Stomach (tissue), 9 donors: ENCODE results near the gene KSR2. TPM values are rescaled to one million over a fixed set of nuclear protein-coding genes. Genes with fewer than 3 reads are reported as not detected.
A peak's percentile ranks its signal among the peaks of the same experiment; 100 is the strongest.

Experiments used
- DNase-seq, 2 donors: peaks; one replicate each; pipeline versions ENCODE4 v3.0.0 to v3.0.0-alpha.2; 2013 to 2019
- H3K27ac ChIP-seq, 5 donors: fragments of 200-600 bp in 4 of 5; sonication (generic) in 4 of 5; one replicate each; pipeline ENCODE4 v1.5.1; 2013 to 2019; ENCODE audit warnings: mild to moderate bottlenecking in 1 of 5, moderate library complexity in 1 of 5
- H3K27me3 ChIP-seq, 3 donors: fragments of 200-600 bp; sonication (generic); one replicate each; pipeline ENCODE4 v1.5.1; 2017 to 2019; ENCODE audit warnings: mixed run types in 1 of 3
- H3K36me3 ChIP-seq, 4 donors: fragments of 200-600 bp; sonication (generic); 1 replicate in 3 of 4; 2 replicates in 1 of 4; pipeline ENCODE4 v1.5.1; 2016 to 2019
- H3K4me1 ChIP-seq, 4 donors: fragments of 200-600 bp; sonication (generic); one replicate each; pipeline ENCODE4 v1.5.1; 2016 to 2019
- H3K4me3 ChIP-seq, 4 donors: fragments of 200-600 bp; sonication (generic) in 3 of 4; one replicate each; pipeline ENCODE4 v1.5.1; 2016 to 2019; ENCODE audit warnings: mild to moderate bottlenecking in 1 of 4
- H3K9me3 ChIP-seq, 4 donors: fragments of 200-600 bp; sonication (generic); one replicate each; pipeline ENCODE4 v1.5.1; 2016 to 2019
- CTCF ChIP-seq, 7 experiments: fragments of 450-650 bp in 4 of 7; fragments of 200-600 bp in 3 of 7; sonication (generic) in 3 of 7; IDR thresholded peaks; one replicate each; pipeline ENCODE4 v1.5.1; 2016 to 2019; ENCODE audit warnings: antibody characterized with exemption in 7 of 7, control low read depth in 2 of 7, mild to moderate bottlenecking in 1 of 7
- EP300 ChIP-seq: sonication (generic); formaldehyde crosslinking; IDR thresholded peaks from one replicate; pipeline ENCODE4 v1.6.1; 2017; ENCODE audit warnings: antibody characterized with exemption
- POLR2A ChIP-seq, 4 donors: fragments of 450-650 bp; IDR thresholded peaks; one replicate each; pipeline ENCODE4 v1.6.1; 2016; ENCODE audit warnings: antibody characterized with exemption in 4 of 4, control low read depth in 2 of 4, mild to moderate bottlenecking in 1 of 4, moderate library complexity in 1 of 4
- POLR2AphosphoS5 ChIP-seq, 3 donors: sonication (generic); formaldehyde crosslinking; IDR thresholded peaks; one replicate each; pipeline ENCODE4 v1.6.1; 2016; ENCODE audit warnings: antibody characterized with exemption in 3 of 3
- WGBS, 5 donors: extraction: QIAGEN DNeasy Blood & Tissue Kit in 3 of 5; methylation state at CpG; one replicate each; pipeline versions ENCODE4 v1.1.5 to v1.1.7; 2013 to 2018; 5-methylcytosine and 5-hydroxymethylcytosine counted together
- intact Hi-C: fragments of 100-400 bp; cut with DNase I; formaldehyde crosslinking; loops from one replicate; pipeline ENCODE4 v1.15.1; 2023; ENCODE audit warnings: low total_unique reads
- polyA plus RNA-seq, 3 donors: library from polyadenylated mRNA; stranded (reverse); fragments of 200-250 nt; gene quantifications; one replicate each; pipeline ENCODE4 v1.2.3, GENCODE V29; 2013
- total RNA-seq, 5 donors: library from RNA; depleted of rRNA; stranded (reverse); fragments of >200 nt; gene quantifications; one replicate each; pipeline versions ENCODE4 v1.1.0 to v1.2.3, GENCODE V29; 2014 to 2016
- donor health status: healthy with polysubstance abuse.
- donor health status: Bipolar disorder and iron deficiency.
- donor health status: healthy.

KSR2 gene
- total and polyA plus RNA-seq, 8 donors, result 0.03 to 1.4 (median 0.26) TPM; not detected in 2

- TF ChIP-seq EP300, result no peak
- TF ChIP-seq POLR2AphosphoS5 (IDR thresholded peaks at IDR 0.05), result no peak
- no peak for TF ChIP-seq CTCF (IDR thresholded peaks at IDR 0.05)
- no peak for TF ChIP-seq POLR2A (IDR thresholded peaks at IDR 0.05)
- no peaks in the 10 kb centered on the region for H3K36me3 ChIP-seq
- intact Hi-C loops, result no loop called here
- no peak overlapping the region for H3K27ac ChIP-seq
- no peak overlapping the region for H3K4me3 ChIP-seq
- no peaks in the 10 kb centered on the region for H3K27me3 ChIP-seq
- peak in 1 of 2 donors; percentile 11 for DNase-seq
- H3K9me3 ChIP-seq, result peaks cover 0 to 6% (median 5%) of the 10 kb centered on the region in 4 donors
- no peaks in the 10 kb centered on the region for H3K4me1 ChIP-seq
- 65 to 76% (median 70%) methylated on average over 12 of the region's 12 CpGs for WGBS, 5 donors
These were observed 148.4 kb downstream of the KSR2 start for GRCh38 chr12:117820216-117820907.

DNA sequence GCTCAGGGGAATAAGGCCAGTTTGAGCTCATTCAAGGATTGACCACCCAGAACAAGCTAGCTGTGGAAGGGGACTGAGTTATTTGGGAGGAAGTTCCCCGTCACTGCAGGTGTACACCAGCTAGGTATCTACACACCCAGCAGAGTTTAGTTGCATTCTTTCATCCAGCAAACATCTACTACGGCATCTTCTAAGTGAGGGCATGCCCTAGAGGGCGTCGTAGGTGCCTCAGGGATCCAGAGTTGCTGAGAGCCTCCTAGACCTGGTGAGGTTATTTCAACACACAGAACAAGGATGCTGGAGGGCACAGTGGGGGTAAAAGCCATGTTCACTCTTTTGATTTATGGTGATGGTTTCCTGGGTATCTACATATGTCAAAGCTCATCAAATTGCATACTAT, 149.6 kb downstream of the KSR2 start:
- WGBS, 5 donors, result 49 to 58% (median 56%) methylated on average over 4 of the region's 4 CpGs
- Histone ChIP-seq H3K9me3 (peaks cover 0 to 6% (median 5%) of the 10 kb centered on the region in 4 donors), H3K36me3 (no peaks in the 10 kb centered on the region), H3K27ac (no peak overlapping the region), H3K4me1 (no peaks in the 10 kb centered on the region), H3K27me3 (no peaks in the 10 kb centered on the region), H3K4me3 (no peak overlapping the region)
- DNase-seq, result no peak
- intact Hi-C loops, result no loop called here
- no peak for TF ChIP-seq EP300
- TF ChIP-seq CTCF (IDR thresholded peaks at IDR 0.05), result no peak
- TF ChIP-seq POLR2AphosphoS5 (IDR thresholded peaks at IDR 0.05), result no peak
- TF ChIP-seq POLR2A (IDR thresholded peaks at IDR 0.05), result no peak

DNA sequence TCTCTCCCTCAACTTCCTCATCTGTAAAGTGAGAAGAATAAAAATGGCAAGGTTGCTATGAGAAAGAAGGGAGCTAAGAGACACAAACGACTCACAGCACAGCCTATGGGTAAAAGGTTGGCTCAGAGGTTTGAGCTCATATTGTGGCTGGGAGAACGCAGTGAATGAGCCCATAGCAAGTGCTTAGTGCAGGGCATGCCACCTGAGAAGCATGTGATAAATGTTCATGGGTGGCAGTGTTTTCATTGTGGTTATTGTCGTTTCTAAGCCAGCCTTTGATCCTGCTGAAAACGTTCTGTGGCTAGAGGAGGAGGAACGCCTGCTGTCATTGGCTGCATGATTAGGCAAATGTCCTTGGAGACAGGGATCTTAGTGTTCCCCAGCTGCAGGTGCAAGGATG, 150.4 kb downstream of the KSR2 start:
- H3K27ac ChIP-seq, result no peak overlapping the region
- 32 to 46% (median 39%) methylated on average over 5 of the region's 5 CpGs for WGBS, 5 donors
- intact Hi-C loops, result no loop called here

GRCh38 chr12:117809509-117809908, 159.3 kb downstream of the KSR2 start:
- H3K9me3 ChIP-seq, result no peaks in the 10 kb centered on the region
- no peak overlapping the region for H3K4me3 ChIP-seq
- H3K4me1 ChIP-seq, result no peaks in the 10 kb centered on the region
- H3K27ac ChIP-seq, result no peak overlapping the region
- H3K36me3 ChIP-seq, result no peaks in the 10 kb centered on the region
- TF ChIP-seq POLR2AphosphoS5 (IDR thresholded peaks at IDR 0.05) (no peak), EP300 (no peak), CTCF (IDR thresholded peaks at IDR 0.05) (no peak), POLR2A (IDR thresholded peaks at IDR 0.05) (no peak)
- H3K27me3 ChIP-seq, result peaks cover 0 to 19% (median 0%) of the 10 kb centered on the region in 3 donors
- WGBS, 5 donors, result 68 to 80% (median 76%) methylated on average over 3 of the region's 3 CpGs
- no peak for DNase-seq
- intact Hi-C loops, result no loop called here

More for the DNA sequence above, 150.4 kb downstream of the KSR2 start:
- DNase-seq, result no peak
- Histone ChIP-seq H3K4me1 (no peaks in the 10 kb centered on the region), H3K36me3 (no peaks in the 10 kb centered on the region), H3K9me3 (peaks cover 0 to 6% (median 5%) of the 10 kb centered on the region in 4 donors), H3K4me3 (no peak overlapping the region), H3K27me3 (no peaks in the 10 kb centered on the region)
- TF ChIP-seq CTCF (IDR thresholded peaks at IDR 0.05) (no peak), POLR2A (IDR thresholded peaks at IDR 0.05) (no peak), EP300 (no peak), POLR2AphosphoS5 (IDR thresholded peaks at IDR 0.05) (no peak)
